ENCODE results near the gene DMRTB1.

DMRTB1 gene

DNA sequence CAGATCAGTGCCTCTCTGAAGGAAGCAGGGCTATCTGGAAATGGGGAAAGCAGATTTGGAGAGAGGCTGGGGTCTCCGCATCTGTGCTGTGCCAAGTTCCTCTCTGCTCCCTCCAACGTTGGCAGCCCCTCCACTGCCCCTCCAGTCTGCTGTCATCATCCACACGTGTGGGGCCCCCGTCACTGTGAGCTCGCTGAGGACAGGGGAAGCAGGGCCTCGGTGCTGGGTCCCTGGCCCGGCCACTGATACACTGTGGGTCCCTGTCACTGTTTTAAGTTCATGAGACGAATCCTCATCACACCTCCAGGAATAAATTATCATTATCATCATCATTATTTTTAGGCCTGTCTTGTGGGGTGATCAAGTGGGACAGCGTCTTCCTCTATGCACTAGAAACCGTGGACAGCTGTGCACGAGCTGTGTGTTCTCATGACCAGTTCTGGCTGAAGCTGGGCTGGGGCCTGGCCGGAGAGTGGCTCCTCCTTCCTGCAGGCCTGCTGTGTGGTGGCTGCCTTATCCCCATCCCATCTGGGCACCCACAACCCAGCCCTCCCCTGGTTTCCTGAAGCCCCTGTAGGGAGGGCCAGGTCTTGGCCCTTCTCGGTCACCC, 52.2 kb downstream of the DMRTB1 start:
- FAIRE-seq: no peak

DNA sequence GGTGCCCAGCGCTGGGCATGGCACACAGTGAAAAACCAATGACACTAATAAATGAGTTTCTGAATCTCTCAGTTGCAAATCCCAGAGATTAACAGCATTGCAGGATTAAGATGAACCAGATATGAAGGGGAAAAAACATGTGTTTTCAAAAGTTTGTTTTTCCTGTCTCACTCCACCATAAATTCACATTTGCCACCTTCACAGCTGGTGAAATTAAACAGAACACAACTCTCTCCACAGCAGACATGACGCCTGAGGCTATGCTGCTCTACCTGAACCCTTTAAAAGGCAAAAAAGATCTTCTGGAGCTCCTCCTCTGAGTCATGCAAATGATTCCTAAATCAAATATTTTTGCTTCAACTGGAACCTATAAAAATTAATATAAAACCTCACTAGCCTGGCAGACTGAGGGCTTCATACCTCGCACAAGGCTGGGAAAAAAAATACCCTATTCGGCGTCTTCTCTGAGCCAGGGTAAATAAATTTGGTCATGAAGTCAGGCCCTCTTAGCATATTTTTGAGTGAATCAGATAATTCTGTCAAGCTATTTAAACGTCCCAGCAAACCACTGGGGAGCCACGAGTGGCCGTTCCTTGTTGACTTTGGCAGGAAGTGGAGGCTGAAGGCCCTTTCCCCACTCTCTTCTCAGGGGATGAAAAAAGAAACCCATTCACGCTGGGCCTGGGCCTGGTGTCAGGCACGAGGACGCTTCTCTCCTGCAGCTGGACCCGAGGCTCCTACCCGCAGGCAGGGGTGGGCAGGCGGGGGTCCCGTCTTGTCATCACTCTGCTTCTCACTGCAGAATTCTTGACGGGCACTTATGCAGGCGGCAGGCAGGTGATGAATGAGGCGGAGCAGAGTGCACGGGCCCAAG, 53.0 kb downstream of the DMRTB1 start:
- no peak for FAIRE-seq

DNA sequence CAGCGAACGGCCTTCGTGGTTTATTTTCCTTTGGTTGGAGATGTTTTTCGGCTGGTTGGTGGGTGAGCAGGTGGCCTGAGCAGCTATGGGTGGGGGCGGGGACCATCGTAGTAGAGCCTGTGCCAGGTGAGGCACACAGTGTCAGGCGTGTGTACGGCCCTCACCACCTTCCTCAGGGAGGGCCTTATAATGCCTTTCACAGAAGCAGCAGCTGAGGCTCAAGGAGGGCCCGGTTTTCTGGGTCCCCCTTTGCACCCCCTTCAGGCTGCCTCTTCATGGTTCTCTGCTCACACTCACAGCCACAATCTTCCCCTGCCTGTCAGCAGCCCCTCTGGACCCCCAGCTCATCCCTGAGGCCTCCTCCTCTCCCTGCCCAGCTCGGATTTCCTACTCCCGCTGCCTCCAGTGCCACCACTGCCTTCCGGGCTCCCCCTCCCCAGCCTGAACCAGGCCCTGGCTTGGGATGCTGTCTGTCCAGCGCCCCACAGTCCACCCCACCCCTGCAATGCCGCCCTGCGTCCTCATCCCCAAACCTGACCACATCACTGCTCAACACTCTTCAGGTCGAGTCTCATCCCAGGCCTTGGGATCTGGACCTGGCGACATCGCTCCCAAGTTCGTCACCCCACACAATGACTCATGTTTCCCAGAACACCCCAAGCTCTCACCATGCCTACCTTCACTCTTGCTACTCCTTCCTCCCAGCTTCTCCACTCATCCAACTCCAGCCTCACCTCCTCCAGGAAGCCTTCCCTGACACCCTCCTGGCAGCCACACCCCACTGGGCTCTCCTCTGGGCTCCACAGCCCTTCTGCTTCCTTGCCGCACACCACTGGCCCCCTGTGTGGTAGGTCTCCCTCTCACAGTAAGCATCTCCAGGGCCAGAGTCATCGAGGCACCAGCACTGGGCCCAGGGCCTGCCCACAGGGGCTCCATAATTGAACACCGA, 53.9 kb downstream of the DMRTB1 start:
- FAIRE-seq: no peak

DNA sequence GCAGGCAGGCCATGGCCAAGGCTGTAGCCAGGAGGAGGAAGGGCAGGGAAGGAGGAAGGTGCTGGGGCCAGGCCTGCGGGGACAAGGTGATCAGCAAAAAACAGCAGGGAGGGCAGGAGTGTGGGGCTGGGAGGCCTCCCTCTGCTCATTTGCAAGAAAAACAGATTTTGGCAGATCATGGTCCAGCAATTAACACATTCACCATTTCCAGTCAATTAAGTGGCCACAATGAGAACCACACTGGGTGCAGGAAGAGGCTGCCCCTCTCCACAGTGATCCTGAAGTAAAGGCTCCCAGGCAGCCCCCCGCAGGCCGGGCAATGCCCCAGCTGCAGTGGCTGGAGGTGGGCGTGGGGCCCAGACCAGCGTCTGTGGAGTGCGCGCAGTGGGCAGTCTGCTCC, 54.6 kb downstream of the DMRTB1 start:
- no peak for FAIRE-seq

DNA sequence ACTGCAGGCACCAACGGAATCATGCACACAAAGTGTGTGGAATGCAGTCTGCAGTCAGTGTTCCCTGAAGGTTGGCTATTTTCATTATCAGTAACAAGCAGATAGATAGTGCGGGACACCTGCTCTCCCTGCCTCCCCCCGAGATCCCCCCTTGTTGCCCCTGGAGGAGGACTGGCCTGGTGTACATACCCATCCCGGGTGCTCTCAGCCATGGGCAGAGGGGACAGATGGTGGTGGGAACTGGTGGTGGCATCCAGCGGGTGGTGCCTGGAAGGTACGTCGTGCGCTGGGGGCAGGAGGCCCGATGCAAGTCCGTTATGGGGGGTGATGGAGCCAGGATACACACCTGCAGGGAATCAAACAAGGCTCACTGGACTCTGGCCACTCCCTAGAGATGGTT, 55.2 kb downstream of the DMRTB1 start:
- FAIRE-seq: no peak

DNA sequence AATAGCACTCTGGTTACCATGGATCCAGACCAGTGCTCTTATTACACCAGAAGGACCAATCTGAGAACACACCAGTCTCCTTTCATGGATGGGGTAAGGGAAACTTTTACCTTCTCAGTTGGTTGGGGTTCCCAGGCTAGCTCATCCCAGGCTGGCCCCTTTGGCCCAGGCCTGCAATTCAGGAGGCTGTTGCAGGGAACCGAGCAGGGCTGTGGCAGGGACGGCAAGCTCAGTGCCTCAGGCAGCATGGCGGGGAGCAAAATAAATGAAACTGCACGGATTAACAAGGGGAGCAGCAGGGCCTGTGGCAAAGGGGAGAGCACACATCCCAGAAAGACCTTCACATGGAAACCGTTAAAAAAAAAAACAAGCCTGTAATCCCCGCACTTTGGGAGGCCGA, 57.0 kb downstream of the DMRTB1 start:
- no peak for FAIRE-seq

Measured in A204.1 (cell line).